ENCODE data around the gene PDLIM4.

PDLIM4 gene

GRCh38 chr5:132257131-132258101 lies at the start of gene PDLIM4:
Gene PDLIM4, plus strand, starts transcription at chr5:132257696. Its CDS starts 39 bp downstream, at chr5:132257735.
- in situ Hi-C loops (cut with MboI; ENCODE audit: low sequenced_read_pairs): no loop called here

GRCh38 chr5:132207778-132208177 lies 49.7 kb upstream of the PDLIM4 start:
- in situ Hi-C loops (cut with MboI; ENCODE audit: low sequenced_read_pairs): no loop called here

DNA sequence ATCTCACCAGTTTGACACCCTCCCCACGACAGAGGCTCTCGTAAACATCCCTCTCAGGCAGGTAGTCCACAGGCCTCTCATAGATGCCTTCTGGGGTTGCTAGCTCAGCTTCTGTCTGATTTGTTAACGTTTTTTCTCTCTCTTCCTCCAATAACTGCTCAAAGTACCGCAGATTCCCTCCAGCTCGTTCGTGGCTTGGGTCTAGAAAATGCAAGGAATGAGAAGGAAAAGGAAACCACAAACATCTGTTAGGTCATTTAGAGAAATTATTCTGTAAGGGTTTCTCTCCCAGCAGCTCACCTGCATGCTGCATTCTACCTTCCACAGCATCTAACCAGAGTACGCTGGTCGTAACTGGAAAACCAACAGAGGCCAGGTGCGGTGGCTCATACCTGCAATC lies 48.4 kb upstream of the PDLIM4 start:
- in situ Hi-C loops (cut with MboI; ENCODE audit: low sequenced_read_pairs): no loop called here

- in situ Hi-C loops (cut with MboI; ENCODE audit: low sequenced_read_pairs): no loop called here
These were observed 47.5 kb upstream of the PDLIM4 start for GRCh38 chr5:132209901-132210545.

DNA sequence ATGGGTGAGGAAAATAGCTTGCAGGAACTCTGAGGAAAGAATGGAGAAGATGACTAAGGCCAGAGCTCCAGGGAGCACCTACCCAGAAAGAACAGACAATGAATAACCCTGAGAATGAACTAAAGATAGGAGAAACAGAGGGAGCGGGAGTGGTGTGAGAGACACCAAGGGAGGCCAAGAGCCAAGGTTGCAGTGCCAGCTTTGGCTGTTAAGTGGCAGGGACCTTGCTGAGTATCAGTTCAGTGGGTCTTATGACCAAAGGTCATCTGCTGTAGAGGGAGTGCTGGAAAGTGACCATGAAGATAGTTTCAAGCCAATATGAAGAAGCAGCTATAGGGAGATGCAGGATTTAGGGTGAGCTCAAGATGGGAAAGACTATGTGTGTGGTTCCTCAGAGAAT lies 46.6 kb upstream of the PDLIM4 start:
- in situ Hi-C loops (cut with MboI; ENCODE audit: low sequenced_read_pairs): no loop called here

DNA sequence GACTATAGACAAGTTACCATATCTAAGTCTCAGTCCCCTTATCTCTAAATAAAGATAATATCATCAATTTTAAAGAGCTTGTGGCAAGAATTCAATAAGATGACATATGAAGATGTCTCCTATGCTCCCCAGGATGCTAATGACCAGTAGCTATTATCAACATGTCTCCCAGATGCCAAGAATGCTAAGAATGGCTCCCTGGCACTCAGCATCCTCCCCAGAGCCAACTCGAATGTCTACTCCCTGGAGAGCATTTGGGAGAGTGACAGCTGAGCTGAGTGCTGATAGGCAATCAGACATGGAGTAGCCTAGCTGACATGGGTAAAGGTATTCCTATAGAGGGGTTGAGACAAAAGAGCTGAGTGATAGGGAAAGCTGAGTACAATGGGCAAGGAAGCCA lies 45.7 kb upstream of the PDLIM4 start:
- in situ Hi-C loops (cut with MboI; ENCODE audit: low sequenced_read_pairs): no loop called here

DNA sequence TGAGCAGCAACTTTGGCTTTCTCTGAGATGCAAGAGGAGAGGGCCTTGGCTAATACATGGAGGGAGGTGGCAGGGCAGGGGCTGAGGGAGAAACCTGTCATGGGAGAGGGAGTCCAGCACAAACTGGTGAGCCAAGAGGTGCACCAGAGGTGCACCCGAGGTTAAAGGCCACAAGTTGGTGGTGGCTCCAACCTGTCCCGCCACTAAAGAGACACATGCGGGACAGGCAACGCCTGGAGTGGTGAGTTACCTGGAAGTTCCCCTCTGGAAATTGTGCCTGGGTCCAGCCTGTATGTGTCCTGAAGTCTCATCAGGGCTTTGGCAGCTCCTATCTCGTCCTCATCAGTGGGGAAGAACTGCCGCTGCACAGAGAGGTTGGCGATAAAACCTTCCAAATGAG lies 43.8 kb upstream of the PDLIM4 start:
- in situ Hi-C loops (cut with MboI; ENCODE audit: low sequenced_read_pairs): no loop called here

GRCh38 chr5:132214491-132214890 lies 43.0 kb upstream of the PDLIM4 start:
- in situ Hi-C loops (cut with MboI; ENCODE audit: low sequenced_read_pairs): no loop called here

GRCh38 chr5:132215329-132215728 lies 42.2 kb upstream of the PDLIM4 start:
- in situ Hi-C loops (cut with MboI; ENCODE audit: low sequenced_read_pairs): no loop called here

DNA sequence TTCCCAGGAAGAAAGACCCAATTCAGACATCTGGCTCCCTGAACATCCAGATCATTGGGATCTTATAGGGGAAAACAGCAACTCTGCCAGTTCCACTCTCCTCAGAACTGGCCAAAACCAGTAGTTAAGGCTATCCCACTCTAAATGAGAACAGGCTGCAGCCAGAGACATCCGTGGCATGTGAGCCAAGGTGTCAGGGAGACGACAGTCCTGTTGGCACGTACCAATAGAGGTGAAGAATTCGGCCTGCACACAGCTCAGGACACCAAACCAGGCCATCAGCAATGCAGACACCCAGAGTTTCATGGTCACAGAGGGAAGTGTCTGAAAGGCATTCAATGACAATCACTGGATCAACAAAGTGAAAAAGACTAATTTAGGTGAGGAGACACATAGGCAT lies 39.2 kb upstream of the PDLIM4 start:
- in situ Hi-C loops (cut with MboI; ENCODE audit: low sequenced_read_pairs): no loop called here

DNA sequence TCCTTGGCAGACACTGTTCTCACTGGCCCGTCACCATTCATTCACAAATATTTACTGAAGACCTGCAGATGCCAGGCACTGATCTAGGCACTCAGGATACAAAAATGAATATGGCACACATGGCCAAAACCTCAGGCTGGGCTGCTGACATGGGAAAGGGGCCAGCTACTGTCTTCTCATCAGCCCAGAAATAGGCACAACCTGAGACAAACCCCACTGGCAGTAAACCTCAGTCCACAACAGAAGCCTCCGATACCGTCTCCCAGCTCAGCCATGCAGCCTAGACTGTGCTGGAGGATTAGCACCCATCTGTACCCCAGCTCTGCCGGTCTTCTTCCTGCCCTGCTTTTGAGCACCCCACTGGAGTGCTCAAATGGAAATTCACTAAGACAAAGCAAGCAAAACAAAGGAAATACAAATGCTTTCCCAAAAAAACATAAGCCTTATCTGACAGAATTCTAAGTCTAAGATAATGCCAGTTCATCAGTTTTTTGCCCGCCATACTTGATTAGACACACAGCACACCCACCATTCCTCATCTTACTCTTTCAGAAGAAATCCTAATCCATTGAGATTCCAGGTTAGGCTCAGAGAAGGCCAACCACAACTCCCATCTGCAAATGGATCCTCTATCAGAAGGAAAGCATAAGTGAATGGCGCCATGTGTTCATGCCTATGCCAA lies 38.1 kb upstream of the PDLIM4 start:
- in situ Hi-C loops (cut with MboI; ENCODE audit: low sequenced_read_pairs): no loop called here

GRCh38 chr5:132219981-132220380 lies 37.5 kb upstream of the PDLIM4 start:
- in situ Hi-C loops (cut with MboI; ENCODE audit: low sequenced_read_pairs): no loop called here

- in situ Hi-C loops (cut with MboI; ENCODE audit: low sequenced_read_pairs): no loop called here
These were observed 37.0 kb upstream of the PDLIM4 start for GRCh38 chr5:132220491-132220890.

- in situ Hi-C loops (cut with MboI; ENCODE audit: low sequenced_read_pairs): no loop called here
These were observed 35.5 kb upstream of the PDLIM4 start for GRCh38 chr5:132221781-132222648.

- in situ Hi-C loops (cut with MboI; ENCODE audit: low sequenced_read_pairs): no loop called here
These were observed 34.9 kb upstream of the PDLIM4 start for GRCh38 chr5:132222649-132223038.

DNA sequence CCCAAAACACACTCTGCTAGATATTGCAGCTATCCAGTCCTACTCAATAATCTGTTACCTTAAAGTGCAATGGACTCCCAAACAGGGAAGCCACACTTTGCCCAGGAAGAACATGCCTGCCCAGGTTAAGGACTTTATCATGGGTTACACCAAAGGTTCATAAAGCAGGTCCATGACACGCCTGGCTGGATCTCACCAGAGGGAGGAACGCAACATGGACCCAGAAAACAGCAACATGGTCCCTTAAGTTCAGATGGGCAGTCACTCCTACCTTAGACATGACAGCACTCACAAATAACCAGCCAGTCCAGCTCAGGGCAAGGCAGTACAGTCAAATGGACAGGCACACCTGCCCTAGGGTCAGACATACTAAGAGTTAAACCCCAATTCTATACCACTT lies 33.6 kb upstream of the PDLIM4 start:
- in situ Hi-C loops (cut with MboI; ENCODE audit: low sequenced_read_pairs): no loop called here

DNA sequence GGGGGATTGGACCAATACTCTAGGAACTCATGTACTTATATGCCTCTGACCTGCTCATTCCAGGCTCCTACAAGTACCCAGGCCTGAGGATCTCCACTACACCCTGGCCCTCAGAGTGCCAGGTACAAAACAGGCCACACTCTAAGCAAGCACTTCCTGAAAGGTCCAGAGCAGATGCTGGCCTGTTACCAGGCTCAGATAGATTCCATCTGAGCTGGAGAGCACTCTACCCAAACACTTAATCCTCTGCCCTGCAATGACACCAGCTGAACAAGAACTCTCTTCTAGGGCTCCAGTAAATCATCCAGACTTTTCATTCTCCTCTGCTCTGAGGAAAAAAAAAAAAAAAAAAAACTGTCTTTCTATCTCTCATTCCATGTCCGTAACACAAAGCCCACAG lies 32.8 kb upstream of the PDLIM4 start:
- in situ Hi-C loops (cut with MboI; ENCODE audit: low sequenced_read_pairs): no loop called here

DNA sequence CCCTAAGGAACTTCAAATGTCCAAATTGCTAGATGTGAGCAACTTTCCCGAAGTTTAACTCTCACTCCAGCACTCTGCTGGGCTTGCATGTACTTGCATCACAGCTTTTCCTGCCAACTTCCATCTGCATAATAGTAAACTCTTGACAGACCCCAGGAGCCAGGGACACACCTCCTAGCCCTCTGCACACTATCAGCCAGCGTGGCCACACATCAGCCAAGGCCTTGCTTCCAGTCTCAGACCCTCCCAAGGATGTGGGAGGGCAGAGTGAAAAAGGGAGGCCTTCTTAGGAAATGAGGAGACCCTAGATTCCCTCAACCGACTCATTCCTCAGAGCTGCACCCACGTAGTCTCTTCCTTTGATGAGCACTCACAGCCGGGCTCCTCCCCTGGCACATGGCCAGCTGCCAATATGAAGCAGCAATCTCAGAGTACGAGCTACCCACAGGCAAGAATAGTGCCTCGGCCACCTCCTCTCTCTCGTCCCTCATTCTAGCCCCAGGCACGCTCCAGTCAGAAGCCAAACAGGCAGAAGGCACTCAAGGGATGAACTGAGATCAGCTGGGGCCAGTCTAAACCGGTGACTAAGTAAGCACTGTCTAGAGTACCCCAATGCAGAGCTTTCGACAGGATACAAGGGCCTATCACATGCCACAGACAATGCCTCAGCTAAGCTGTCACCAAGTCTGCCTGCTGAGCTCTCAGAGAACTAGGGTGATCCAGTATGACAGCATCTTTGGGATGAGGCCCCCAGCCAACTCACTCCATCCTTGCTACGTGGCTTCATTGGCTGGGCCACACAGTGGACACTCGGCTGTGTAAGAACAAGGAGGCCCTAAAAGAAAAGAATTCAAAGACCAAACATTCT lies 32.1 kb upstream of the PDLIM4 start:
- in situ Hi-C loops (cut with MboI; ENCODE audit: low sequenced_read_pairs): no loop called here

DNA sequence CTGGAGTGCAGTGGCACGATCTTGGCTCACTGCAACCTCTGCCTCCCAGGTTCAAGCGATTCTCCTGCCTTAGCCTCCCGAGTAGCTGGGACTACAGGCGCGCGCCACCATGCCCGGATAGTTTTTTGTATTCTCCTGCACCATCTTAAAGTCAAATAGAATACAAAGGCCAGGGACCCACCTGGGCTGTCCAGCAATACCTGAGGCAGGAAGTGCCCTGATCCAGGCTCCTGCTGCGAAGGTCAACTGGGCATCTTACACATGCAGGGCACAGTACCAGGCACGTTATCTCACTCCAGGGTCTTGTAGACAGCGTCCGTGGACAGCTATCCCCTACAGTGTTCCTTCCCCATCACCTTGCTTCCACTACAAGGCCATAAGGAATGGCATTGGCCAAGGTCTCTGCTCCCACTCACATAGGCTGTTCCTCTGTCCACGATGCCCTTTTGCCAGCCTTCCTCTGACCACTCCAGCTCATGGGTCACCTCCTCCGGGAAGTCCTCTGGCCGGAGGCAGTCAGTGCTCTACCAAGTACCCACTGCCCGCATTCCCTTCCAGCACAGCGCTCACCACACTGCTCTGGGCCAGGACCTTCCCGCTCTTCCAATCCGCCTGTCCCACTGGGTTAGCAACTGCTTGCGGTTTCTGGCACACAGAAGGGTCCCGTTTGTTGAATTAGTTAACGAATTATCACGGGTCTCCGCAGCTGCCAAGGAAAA lies 30.8 kb upstream of the PDLIM4 start:
- in situ Hi-C loops (cut with MboI; ENCODE audit: low sequenced_read_pairs): no loop called here

All from HL-60/S4 treated with retinoic acid at 250 ng/mL for 4 days and 3 days (cell line).